HG03469 (cell line): ENCODE data around the gene TSNAX.

Experiments used
- ATAC-seq: cut with Tn5 transposase; IDR thresholded peaks from one replicate; pipeline ENCODE4 v1.9.1; 2021; ENCODE audit warnings: mild to moderate bottlenecking, moderate library complexity, moderate number of reproducible peaks; ENCODE audit not compliant: unreplicated experiment

TSNAX gene

DNA sequence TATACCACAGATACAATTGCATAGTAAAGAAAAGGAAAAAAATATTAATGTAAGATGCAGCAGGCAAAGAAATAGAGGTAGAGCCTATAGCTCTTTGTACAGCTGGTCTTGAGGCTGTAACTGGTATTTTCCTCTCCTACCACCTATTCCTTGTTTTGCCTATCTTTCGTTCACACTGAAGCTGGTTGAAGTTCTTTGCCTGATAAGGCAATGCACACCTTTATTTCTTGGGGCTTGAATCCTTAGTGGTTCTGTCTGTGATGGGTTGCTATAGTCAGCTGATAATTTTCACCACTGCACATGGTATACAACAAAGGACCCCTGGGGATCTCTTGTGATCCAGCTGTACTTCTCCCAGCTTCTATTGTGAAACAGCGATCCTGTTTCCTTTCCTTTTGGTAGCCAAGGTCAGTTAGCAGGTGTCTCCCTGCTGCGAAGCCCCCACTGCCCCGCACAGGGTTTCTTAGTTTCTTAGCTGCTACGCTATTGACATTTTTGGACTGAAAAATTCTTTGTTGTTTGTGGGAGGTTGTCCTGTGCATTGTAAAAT, 9.9 kb upstream of the TSNAX start:
- ATAC-seq: no peak

DNA sequence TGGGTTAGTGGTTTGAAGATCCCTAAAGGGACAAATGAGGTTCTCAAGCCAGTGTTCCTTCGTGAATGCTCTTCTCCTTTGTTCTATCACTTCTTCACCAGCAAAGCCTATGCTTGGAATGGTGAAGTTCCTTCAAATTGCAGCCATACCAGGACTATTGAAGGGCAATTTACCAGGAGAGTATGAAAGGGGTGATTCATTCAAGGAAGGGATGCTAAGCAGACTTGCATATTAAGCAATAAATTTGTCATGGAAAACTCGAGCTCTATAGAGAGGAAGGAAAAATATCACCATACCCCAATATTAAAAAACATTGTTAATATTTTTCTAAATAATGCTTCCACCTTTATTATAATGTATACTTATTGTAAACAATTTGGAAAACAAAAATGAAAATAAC, 9.3 kb upstream of the TSNAX start:
- ATAC-seq: no peak

DNA sequence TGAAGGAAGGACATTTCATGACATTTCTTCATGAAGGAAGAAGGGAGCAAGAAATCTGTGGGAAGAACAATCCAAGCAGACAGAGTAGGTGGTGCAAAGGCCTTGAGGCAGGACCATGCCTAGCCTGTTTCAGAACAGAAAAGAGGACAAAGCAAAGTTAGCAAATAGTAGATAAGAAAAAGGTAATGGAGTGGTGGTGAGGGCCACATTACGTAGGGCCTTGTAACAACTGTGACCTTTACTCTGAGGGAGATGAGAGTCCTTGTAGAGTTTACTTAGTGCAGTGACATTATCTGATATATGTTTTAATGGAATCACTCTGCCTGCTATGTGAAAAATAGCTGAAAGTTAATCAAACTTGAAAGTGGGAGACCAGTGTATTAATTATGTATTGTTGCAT, 6.4 kb upstream of the TSNAX start:
- ATAC-seq: no peak

DNA sequence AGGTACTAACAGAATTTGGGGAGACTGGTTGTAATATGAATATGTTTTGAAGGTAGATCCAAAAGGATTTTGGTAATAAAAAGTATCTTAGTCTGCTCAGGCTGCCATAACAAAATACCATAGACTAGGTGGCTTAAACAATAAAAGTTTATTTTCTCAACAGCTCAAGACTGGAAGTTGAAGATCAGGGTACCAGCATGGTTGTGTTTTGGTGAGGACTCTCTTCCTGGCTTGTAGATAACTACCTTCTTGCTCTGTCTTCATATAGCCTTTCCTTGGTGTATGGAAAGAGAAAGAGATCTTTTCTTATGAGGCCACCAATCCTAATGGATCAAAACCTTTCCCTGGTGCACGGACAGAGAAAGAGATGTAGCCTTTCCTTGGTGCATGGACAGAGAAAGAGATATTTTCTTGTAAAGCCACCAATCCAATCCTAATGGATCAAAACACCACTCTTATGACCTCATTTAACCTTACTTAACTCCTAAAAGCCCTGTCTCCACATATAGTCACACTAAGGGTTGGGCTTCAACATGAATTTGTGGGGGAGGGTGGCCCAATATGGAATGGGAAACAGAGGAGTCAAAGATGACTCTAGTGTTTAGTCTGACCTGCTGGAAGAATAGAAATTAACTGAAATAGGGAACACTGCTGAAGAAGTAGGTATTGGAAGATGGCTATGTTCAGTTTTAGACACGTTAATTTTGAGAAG, 5.4 kb upstream of the TSNAX start:
- ATAC-seq: no peak

DNA sequence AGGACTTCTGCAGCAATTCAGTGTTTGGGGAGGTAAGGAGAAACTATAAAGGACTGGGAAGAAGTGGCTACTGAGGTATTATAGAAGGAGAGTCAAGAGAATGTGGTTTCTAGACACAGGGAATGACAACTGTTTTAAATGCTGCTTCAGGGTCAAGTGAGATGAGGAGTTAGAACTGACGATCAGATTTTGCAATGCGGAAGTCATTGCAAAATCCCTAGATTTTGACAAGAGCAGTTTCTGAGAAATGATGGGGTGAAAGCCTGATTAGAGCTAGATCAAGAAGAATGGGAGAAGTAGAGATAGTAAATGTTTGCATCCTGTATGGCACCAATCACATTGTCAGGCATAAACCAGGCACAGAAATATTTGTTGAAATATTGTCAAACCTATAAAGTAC, 4.7 kb upstream of the TSNAX start:
- ATAC-seq: no peak

DNA sequence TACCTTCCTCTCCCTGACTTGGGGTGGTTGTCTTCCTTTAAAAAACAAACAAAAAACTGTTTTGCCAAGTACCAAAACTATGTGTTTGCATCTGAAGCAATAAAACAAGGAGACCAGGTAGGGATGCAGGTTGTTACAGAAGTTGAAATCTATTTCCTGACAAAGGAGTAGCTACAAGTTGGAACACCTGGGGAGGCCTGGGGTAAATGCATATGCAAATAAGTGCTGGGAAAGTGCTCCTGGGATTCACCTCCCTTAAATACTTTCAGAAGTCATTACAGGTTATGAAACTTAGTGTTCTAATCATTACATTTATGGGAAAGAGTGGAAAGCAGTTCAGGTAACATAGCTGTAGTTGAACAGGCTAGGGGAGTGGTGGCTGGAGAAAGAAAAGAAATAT, 1.9 kb upstream of the TSNAX start:
- ATAC-seq: no peak

DNA sequence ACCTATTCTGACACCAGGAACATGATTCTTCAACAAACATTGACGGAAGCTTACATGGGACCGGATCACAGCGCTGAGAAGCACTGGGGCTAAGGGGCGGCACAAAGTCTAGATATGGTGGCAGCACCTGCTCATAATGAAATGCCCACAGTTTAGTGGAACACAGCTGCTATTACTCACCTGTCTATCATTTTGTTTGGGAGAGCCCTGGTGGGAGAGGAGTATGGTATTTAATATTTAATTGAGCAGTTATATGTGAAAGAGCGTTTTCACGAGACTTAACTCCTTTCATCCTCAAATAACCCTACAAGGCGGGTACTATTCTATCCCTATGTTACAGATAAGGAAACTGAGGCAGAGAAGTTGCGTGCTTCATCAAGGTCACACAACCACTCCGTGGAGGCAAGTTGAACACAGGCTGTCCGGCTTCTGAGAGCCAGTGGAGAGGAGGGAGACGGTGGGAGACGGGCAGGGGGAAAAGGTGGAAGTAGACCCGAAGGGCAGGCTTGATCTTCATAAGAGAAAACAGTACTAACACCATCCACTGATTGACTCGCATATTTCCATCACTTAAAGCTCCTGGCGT, 790 bp upstream of the TSNAX start:
- ATAC-seq: peak; percentile 7

DNA sequence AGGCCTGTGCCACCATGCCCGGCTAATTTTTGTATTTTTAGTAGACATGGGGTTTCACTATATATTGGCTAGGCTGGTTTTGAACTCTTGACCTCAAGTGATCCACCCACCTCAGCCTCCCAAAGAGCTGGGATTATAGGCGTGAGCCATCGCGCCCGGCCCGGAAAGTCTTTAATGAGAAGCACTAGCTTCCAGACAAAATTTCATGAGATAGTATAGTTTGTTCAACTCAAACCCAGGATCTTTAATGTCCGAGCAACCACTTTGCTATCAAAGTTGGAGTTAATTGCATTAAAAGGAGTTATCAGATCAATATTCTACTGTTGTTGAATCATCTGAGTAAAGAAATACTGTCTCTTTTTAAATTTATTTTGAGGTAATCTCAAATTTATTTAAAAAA, 4.8 kb downstream of the TSNAX start:
- ATAC-seq: no peak

DNA sequence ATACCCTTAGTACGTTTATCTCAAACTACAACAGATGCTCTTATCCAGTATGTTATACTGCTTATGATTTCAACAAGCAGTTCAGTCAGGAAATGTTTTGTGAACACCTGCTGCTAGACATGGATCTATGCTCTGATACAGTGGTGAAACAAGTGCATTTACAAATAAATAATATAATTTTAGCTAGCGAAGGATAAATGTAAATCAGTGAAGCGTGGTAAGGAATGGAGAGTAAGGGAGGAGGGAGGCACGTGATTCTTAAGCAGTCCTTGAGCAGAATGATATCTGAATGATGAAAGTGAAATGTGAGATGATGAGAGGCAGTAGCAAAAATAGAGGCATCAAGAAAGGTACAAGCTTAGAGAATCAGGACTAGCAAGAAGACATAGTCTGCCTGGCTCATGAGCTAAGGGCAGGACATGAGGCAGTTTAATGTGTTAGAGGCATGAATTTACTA, 6.3 kb downstream of the TSNAX start:
- no peak for ATAC-seq

DNA sequence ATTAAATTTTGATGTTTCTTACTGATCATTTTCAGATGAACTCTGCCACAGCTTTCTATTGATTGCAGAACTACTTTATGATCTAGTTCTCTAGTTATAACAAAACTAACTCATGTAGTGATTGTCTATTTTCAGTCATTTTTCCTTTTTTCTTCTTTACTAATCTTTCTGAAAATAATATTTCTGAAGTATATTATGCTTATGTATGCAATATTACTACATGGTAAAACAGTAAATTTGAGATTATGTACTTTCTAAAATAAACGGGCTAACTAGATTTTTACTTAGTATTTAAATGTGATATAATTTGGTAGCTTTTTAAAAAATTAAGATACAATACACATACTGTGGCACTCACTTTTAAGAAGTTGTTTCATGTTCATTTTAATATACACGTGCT, 7.6 kb downstream of the TSNAX start:
- ATAC-seq: no peak

DNA sequence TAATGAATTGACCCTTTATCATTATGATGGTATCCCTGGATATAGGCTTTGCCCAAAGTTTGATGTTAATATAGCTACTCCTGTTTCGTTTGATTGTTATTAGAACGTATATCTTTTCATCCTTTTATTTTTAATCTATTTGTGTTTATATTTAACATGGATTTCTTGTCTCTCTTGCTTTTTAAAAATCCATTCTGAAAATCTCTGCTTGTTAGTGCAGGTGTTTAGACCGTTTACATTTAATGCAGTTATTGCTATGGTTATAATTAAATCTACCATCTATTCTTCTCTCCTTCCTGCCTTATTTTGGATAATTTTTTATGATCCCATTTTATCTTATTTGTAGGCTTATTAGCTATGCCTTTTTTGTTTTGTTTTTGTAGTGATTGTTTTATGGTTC, 12.4 kb downstream of the TSNAX start:
- ATAC-seq: no peak

DNA sequence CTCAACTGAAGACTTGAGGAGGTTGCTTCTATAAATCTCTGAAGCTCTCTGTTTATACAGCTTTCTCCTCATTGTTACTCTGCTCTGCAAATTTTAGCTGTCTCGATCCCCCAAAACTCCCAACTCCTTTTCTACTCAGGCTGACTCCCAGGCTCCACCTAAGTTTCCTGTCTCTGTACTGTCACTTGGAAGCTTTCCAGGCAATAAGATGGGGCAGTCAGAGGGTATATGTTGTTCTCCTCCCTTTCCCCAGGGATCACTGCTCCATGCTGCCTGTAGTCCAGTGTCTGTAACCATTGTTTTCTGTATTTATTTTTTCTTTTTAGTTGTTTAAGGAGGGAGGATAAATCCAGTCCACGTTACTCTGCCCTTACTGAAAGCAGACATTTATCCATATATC, 13.4 kb downstream of the TSNAX start:
- ATAC-seq: no peak

DNA sequence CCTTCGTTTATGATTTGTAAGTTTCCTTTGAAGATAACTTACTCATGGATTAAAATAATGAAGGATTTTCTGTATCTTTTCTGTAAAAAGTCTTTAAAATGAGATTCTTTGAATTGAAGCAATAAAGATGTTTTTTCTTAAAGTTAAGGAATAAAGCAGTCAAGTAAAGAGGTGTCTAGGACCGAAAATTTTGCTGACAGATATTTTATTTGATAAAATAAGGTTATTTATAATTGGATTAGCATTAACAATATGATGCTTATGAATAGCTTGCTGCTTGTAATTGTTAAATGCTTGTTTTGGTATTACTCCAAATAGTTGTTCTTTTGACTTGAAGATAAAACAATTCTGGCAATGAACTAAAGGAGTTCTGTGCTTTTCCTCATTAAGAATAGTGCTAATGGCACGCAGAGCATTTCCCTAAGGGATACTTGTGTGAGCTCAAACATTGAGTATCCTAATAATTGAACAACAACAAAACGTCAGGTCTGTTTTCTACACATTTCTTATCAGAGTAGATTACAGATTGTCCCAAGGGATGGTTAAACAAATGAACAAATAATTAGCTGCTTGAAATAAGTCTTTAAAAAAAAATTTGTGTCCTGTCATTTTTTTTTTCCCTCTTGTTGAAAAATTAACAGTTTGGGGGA, 16.6 kb downstream of the TSNAX start:
- no peak for ATAC-seq

DNA sequence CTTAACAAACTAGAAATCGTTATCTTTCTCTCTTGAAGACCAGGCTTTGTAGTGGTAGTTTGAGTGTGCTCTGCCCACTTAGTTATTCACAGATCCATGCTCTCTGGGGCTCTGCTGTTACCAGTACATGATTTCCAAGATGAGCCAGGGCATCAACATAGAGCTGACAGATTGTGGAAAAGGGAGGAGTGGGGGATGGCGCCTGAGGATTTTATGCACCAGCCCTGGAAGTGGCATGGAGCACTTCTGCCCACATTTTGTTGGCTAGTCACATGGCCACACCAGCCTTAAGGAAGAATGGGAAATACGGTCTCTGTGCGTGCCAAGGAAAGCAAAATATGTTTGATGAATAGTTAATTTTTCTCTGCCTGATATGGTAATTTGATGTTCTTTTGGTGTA, 18.2 kb downstream of the TSNAX start:
- ATAC-seq: no peak

DNA sequence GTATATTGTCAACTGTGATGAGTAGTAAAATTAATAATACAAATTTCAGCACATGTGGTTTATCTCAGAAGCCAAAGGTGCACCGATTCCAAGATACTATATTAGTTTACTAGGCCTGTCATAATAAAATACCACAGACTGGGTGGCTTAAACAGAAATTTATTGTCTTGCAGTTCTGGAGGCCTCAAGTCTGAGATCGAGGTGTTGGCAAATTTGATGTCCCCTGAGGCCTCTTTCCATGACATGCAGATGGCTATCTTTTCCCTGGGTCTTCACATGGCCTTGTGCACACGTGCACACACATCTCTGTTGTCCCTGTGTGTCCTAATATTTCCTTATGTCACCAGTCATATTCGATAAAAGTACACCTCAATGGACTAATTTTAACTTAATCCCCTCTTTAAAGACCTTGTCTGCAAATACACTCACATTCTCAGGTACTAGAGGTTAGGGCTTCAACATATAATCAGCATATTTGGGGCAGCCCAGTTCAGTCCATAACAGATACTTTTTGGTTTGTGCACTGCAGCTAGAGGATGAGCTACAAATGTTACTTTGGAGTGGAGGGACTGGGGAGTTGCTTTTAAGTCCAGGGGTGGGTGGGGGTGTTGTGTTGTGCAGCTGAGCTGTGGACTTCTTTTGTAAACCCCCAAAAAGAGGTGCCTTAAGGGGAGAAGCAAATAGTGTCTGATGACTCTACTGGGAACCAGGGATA, 21.4 kb downstream of the TSNAX start:
- ATAC-seq: no peak

DNA sequence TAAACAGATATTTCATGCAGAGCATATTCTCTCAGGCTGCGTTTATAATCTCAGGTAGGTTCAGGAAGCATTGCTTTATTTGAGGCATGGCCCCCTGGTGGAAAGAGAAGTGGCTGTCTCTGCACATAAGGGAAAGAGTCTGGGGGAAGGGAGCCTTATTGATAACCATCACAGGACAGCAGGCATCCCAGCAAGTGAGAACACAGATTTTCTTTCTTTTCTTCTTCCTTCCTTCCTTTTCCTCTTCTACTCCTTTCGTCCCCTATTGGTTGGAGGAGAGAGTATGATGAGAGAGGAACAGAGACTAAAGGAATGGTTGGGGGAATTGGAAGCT, 21.9 kb downstream of the TSNAX start:
- ATAC-seq: no peak

DNA sequence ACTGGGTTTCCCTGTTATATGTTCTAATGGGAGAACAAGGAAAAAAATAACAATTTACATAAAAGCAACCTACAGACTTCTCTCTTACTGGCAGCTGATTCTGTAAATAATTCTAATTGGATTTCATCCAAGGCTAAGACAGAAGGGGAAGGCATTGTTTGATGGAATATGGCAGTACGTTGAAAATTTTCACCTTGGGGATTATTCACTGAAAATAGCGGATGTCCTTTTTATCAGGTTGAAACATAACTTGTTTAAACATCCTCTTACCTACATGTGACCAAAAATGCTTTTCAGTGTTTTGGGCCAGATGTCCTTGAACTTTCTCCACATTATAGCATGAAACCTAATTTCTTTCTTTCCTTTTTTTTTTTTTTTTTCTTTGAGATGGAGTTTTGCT, 24.9 kb downstream of the TSNAX start:
- no peak for ATAC-seq

DNA sequence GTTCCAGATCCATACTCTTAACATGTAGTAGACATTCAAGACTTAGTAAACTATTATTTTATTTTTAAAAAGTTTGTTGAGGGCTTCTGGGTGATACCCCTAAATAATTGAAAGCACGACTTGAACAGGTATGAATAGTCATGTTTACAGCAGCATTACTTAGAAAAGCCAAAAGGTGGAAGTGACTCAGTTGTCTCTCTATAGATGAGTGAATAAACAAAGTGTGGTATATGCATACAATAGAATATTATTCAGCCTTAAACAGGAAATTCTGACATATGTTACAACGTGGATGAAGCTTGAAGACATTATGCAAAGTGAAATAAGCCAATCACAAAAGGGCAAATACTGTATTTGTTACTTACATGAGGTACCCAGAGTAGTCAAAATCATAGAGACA, 26.5 kb downstream of the TSNAX start:
- ATAC-seq: no peak

DNA sequence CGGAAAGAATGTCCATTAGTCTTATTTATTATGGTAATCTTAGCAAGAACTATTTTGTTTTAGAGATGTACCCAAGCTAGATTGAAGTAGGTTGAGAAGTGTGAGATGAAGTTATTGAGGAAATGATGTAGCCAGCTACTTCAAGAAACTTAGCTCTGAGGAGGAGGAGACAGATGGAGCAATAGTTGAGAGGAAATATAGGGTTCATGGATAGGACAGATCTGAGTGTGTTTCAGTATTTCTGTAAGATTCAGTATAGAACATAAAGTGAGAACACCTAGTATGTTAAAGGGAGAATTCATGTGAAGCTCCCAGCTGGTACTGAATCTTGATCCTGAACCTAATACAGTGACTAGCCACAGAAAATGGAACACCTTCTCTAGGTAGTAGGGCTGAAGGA, 28.9 kb downstream of the TSNAX start:
- no peak for ATAC-seq

DNA sequence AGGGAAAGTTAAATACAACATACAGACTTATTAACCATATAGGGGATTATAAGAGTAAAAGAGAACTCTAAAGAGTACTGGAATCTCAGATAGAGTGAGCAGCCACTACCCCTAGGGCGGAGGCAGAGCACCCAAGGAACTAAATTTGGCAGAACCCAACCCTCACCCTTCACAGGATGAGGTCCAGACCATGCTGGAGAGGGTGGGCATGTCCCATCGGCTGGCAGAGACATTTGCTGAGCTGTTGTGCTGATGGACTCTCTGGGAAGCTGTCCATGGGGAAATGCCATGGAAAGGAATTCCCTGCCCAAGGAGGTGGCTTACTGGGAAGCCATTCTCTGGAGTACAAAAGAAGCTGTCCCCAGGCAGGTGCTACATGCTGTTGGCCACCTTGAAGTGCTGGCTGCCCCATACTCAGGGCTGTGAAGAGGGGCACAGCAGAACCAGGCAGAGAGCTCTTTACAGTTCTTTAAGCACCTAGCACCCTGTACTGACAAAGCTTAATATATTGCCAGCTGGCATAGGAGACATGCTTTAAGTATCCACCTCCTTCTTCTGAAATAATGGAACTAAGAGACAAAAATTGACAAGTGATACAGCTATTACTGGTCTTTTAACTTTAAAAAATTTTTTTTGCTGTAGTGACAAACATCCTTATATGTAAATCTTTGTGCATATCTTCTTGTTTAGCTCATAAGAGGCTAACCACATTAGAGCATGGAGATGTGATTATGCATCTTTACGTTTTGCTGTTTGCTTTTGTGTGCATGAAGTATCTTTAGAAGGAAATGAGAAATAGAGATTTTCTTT, 29.6 kb downstream of the TSNAX start:
- ATAC-seq: no peak

DNA sequence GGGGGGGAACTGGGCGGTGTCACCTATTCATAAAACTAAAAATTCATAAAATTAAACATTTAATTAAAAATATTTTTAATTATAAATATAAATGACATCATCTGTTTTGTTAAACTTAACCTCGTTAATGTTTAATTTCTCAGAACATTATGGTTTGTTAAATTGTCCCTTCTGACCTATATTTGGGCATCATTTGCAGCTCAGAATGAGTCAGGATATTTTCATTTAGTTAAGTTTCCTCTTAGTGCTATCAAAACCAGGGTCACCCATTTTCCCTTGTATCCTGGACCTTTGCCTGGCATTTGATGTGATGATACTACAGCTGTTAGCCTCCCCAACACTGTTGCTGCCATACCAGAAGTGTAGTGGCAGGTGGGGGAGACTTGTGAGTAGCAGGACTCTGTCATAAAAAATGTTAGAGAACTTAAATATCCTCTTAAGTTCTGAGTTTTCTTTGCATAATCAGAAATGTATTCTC, 30.3 kb downstream of the TSNAX start:
- no peak for ATAC-seq
